ENCODE results near the gene ADGRG6. TPM values are rescaled to one million over a fixed set of nuclear protein-coding genes. Genes with fewer than 3 reads are reported as not detected.
"Not testable (repeated sequence)": the region's sequence is repeated elsewhere in the genome, so short reads cannot be mapped to it uniquely, and the experiment has no call there.

ADGRG6 gene
- total and polyA plus RNA-seq, 4 donors: 5.9 to 42.2 (median 19.2) TPM

DNA sequence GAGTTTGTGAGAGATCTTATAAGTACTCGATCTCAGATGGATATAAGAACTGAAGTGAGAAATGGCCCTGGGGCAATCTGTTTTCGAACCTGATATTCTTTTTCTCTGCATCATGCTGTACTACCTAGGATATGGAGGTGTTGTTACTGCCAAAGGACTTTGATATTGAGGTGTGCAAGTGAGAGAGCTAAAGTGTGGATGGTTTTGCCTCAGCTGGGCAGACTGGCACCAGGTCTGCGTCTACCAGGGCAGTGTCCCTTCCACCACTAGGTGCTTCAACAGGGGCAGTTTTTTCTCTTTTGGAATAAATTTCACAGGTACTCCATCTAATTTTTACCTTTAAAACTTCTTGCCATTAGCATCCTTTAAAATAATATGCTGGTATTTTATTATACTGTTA is 35.0 kb downstream of the ADGRG6 start:
- H3K27me3 ChIP-seq (ENCODE audit: control insufficient read depth, insufficient read depth, low read length): no peaks in the 10 kb centered on the region
- H3K36me3 ChIP-seq (ENCODE audit: control insufficient read depth, insufficient read depth, low read length): no peaks in the 10 kb centered on the region
- H3K4me3 ChIP-seq (ENCODE audit: low read depth, low read length): no peak overlapping the region
- no peaks in the 10 kb centered on the region for H3K4me1 ChIP-seq (ENCODE audit: control insufficient read depth, insufficient read depth, low read length)
- H3K9me3 ChIP-seq (ENCODE audit: control insufficient read depth, insufficient read depth, low read length): no peaks in the 10 kb centered on the region
- no peak for DNase-seq (ENCODE audit: low read depth in 4 of 6, low spot score in 6 of 6)
- H3K27ac ChIP-seq (ENCODE audit: low read depth, low read length): no peak overlapping the region
- 100% methylated on average over 1 of the region's 3 CpGs for WGBS (ENCODE audit: insufficient coverage)

DNA sequence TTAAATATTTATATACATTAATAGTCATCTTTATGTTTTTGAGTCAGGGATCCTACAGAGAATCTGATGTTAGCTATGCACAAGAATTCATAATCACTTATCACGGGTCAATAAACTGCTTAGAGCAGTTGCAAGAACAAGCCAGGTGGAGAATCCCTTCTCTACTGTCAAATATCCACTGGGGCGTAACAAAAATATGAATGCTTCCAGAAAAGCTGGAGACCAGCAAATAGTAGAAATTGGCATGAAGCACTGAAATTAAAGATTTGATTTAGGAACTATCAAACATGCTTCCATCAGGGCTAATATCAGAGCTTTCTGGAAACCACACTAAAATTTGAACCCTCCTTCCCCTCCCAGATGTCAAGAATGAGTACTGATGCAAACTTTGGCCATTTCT is 37.3 kb downstream of the ADGRG6 start:
- H3K4me1 ChIP-seq (ENCODE audit: control insufficient read depth, insufficient read depth, low read length): no peaks in the 10 kb centered on the region
- no peak for DNase-seq (ENCODE audit: low read depth in 4 of 6, low spot score in 6 of 6)
- H3K27ac ChIP-seq (ENCODE audit: low read depth, low read length): no peak overlapping the region
- no peaks in the 10 kb centered on the region for H3K36me3 ChIP-seq (ENCODE audit: control insufficient read depth, insufficient read depth, low read length)
- H3K9me3 ChIP-seq (ENCODE audit: control insufficient read depth, insufficient read depth, low read length): no peaks in the 10 kb centered on the region
- WGBS (ENCODE audit: insufficient coverage): no CpG with 5 or more reads among the region's 2 CpGs
- H3K4me3 ChIP-seq (ENCODE audit: low read depth, low read length): no peak overlapping the region
- H3K27me3 ChIP-seq (ENCODE audit: control insufficient read depth, insufficient read depth, low read length): no peaks in the 10 kb centered on the region

DNA sequence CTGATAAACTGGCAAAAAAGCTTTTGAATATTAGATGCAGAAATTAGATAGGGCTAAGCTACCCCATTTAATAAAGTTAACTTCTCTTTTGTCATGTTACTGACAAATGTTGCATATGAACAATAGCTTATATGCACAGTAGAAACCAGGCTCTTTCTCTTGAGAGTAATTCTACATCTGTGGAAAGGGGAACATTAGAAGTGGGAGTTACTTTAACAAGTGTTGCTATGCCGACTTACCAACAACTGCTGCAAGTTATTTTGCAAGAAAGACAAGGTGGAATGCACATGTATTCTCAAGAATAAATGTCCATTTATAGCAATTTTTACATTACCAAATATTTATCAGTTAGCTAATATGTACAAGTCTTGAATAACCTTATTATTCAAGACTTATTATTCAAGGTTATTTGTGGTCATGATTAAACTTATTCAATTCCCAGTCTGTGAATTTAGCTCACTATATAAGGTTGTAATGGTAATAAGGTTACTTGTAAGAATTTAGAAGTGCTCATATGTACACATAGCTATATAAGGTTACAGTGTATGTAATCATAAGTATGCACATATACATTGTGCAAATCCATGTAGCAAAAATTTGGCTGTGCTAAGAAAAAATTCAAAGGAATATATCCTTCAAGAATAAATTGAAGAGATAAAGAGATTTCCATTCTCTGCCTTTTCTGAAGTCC is 38.3 kb downstream of the ADGRG6 start:
- no CpG with 5 or more reads among the region's 1 CpG for WGBS (ENCODE audit: insufficient coverage)
- H3K27me3 ChIP-seq (ENCODE audit: control insufficient read depth, insufficient read depth, low read length): no peaks in the 10 kb centered on the region
- no peak overlapping the region for H3K27ac ChIP-seq (ENCODE audit: low read depth, low read length)
- H3K4me1 ChIP-seq (ENCODE audit: control insufficient read depth, insufficient read depth, low read length): no peaks in the 10 kb centered on the region
- no peaks in the 10 kb centered on the region for H3K36me3 ChIP-seq (ENCODE audit: control insufficient read depth, insufficient read depth, low read length)
- H3K4me3 ChIP-seq (ENCODE audit: low read depth, low read length): no peak overlapping the region
- DNase-seq (ENCODE audit: low read depth in 4 of 6, low spot score in 6 of 6): no peak
- no peaks in the 10 kb centered on the region for H3K9me3 ChIP-seq (ENCODE audit: control insufficient read depth, insufficient read depth, low read length)

DNA sequence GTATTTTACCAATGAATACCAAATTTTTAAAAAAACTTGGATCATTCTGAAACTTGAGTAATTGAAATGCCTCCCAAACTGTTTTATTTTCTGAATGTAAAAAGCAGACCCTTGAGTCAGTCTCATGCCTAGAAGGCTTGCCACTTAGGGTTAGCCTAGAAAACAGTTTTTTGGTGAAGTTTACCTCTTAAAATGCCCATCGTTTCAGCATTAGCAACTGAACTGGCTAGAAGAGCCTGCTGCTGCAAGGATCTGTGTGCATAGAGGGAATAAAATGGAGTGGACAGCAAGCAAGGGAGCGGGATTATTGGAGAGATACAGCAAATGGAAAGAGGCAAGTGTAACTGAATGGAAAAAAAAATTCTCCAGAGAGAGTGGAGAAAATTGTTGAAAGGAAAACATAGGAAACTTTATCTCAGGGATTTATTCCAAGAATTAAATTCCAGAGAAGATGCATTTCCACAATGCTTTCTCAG is 40.1 kb downstream of the ADGRG6 start:
- H3K27ac ChIP-seq (ENCODE audit: low read depth, low read length): no peak overlapping the region
- 100% methylated on average over 1 of the region's 2 CpGs for WGBS (ENCODE audit: insufficient coverage)
- H3K36me3 ChIP-seq (ENCODE audit: control insufficient read depth, insufficient read depth, low read length): no peaks in the 10 kb centered on the region
- H3K4me3 ChIP-seq (ENCODE audit: low read depth, low read length): no peak overlapping the region
- no peaks in the 10 kb centered on the region for H3K4me1 ChIP-seq (ENCODE audit: control insufficient read depth, insufficient read depth, low read length)
- H3K9me3 ChIP-seq (ENCODE audit: control insufficient read depth, insufficient read depth, low read length): no peaks in the 10 kb centered on the region
- DNase-seq (ENCODE audit: low read depth in 4 of 6, low spot score in 6 of 6): no peak
- H3K27me3 ChIP-seq (ENCODE audit: control insufficient read depth, insufficient read depth, low read length): no peaks in the 10 kb centered on the region

DNA sequence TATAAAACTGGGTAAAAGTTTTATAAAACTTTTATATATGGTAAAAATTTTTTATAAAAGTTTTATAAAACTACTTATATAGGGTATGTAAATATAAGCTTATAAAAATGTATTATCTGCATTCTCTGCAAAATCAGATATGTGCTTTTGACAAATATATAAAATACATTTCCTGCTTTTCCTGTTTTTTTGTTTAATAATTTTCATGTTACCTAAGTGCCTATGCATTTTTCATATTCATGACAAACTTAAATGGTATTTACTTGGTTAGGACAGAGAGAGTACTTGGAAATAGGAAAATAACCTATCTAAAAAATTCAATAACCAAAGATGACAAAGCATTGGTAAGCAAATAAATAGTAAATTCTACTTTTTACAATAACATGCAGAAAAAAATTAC is 41.2 kb downstream of the ADGRG6 start:
- H3K36me3 ChIP-seq (ENCODE audit: control insufficient read depth, insufficient read depth, low read length): no peaks in the 10 kb centered on the region
- H3K4me3 ChIP-seq (ENCODE audit: low read depth, low read length): no peak overlapping the region
- H3K4me1 ChIP-seq (ENCODE audit: control insufficient read depth, insufficient read depth, low read length): no peaks in the 10 kb centered on the region
- no peak for DNase-seq (ENCODE audit: low read depth in 4 of 6, low spot score in 6 of 6)
- no peak overlapping the region for H3K27ac ChIP-seq (ENCODE audit: low read depth, low read length)
- no peaks in the 10 kb centered on the region for H3K9me3 ChIP-seq (ENCODE audit: control insufficient read depth, insufficient read depth, low read length)
- H3K27me3 ChIP-seq (ENCODE audit: control insufficient read depth, insufficient read depth, low read length): no peaks in the 10 kb centered on the region

DNA sequence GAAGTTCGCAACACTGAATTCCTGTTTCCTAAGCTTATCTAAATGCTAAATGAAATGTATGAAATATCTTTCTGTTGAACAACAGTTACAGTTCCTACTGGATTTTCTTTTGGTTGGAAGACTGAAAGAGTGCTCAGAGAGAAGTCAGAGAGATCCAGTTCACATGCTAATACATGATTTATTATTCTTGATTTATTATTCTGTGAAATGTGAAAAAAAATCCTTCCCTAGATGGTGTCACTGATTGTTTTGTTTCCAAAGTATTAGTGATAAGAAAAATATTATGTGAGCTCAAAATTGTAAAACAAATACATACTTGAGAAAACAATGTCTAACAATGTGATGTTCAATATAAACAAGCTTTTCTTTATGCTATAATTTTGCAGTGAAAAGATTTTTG is 42.1 kb downstream of the ADGRG6 start:
- H3K9me3 ChIP-seq (ENCODE audit: control insufficient read depth, insufficient read depth, low read length): no peaks in the 10 kb centered on the region
- no peaks in the 10 kb centered on the region for H3K4me1 ChIP-seq (ENCODE audit: control insufficient read depth, insufficient read depth, low read length)
- no peak overlapping the region for H3K4me3 ChIP-seq (ENCODE audit: low read depth, low read length)
- no peaks in the 10 kb centered on the region for H3K36me3 ChIP-seq (ENCODE audit: control insufficient read depth, insufficient read depth, low read length)
- DNase-seq (ENCODE audit: low read depth in 4 of 6, low spot score in 6 of 6): no peak
- H3K27me3 ChIP-seq (ENCODE audit: control insufficient read depth, insufficient read depth, low read length): no peaks in the 10 kb centered on the region
- no peak overlapping the region for H3K27ac ChIP-seq (ENCODE audit: low read depth, low read length)
- no CpG with 5 or more reads among the region's 1 CpG for WGBS (ENCODE audit: insufficient coverage)

DNA sequence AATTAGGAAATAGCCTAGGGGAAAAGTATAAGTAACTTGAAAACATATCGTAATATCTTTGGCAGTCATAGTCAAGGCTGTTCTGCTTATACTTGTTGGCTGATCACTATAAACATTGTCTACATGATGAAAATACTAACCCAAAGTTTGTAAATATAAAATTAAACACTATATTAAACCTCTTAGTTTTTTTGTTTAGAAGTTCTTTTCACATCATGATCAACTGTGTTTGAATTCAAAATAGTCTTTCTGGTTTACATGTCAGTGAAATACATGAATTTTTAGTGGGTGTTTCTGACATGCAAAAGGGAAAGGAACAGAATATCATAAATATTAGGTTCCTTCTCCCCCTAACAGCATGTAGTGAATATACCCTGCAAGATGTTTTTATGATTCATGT is 43.5 kb downstream of the ADGRG6 start:
- Histone ChIP-seq H3K27ac (ENCODE audit: low read depth, low read length) (no peak overlapping the region), H3K4me3 (ENCODE audit: low read depth, low read length) (no peak overlapping the region), H3K27me3 (ENCODE audit: control insufficient read depth, insufficient read depth, low read length) (no peaks in the 10 kb centered on the region), H3K9me3 (ENCODE audit: control insufficient read depth, insufficient read depth, low read length) (no peaks in the 10 kb centered on the region), H3K36me3 (ENCODE audit: control insufficient read depth, insufficient read depth, low read length) (no peaks in the 10 kb centered on the region), H3K4me1 (ENCODE audit: control insufficient read depth, insufficient read depth, low read length) (no peaks in the 10 kb centered on the region)
- no peak for DNase-seq (ENCODE audit: low read depth in 4 of 6, low spot score in 6 of 6)
- WGBS (ENCODE audit: insufficient coverage): no CpG with 5 or more reads among the region's 1 CpG

DNA sequence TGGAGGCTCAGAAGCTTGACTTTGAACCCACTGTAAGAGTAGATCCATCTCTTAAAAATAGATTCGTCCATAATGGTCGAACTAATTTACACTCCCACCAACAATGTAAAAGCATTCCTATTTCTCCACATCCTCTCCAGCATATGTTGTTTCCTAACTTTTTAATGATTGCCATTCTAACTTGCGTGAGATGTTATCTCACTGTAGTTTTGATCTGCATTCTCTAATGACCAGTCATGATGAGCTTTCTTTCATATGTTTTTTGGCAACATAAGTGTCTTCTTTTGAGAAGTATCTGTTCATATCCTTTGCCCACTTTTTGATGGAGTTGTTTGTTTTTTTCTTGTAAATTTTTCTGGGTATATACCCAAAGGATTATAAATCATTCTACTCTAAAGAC is 44.4 kb downstream of the ADGRG6 start:
- 48% methylated on average over 2 of the region's 3 CpGs for WGBS (ENCODE audit: insufficient coverage)
- not testable (repeated sequence) for H3K36me3 ChIP-seq (ENCODE audit: control insufficient read depth, insufficient read depth, low read length); DNase-seq (ENCODE audit: low read depth in 4 of 6, low spot score in 6 of 6); H3K9me3 ChIP-seq (ENCODE audit: control insufficient read depth, insufficient read depth, low read length); H3K27ac ChIP-seq (ENCODE audit: low read depth, low read length); H3K4me1 ChIP-seq (ENCODE audit: control insufficient read depth, insufficient read depth, low read length); H3K27me3 ChIP-seq (ENCODE audit: control insufficient read depth, insufficient read depth, low read length); H3K4me3 ChIP-seq (ENCODE audit: low read depth, low read length)

DNA sequence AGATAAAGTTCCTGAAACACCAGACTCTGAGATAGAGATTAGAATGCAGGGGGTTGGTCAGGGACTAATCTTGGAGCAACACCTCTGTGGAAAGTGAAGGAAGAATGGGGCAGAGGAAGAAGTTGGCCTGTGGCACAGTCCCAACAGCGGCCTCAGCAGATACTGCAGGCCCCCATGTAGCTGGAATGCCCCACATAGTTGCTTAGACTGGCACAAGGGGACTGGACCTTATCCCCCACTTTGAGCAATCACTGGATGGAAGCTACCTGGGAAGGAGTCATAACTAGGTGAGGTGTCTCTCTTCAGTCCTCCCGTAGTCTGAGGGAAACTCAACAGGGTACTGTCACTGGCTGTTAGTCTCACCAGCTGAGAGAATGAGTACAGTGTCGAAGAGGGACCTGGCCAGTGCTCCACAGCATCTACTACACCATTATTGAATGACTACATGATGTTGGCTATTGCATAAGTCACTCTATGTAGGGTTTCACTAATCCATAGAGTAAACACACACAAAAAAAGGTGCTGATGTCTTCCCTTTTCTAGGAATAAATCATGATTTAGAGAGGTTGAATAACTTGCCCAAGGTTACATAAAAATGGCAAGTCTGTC is 47.5 kb downstream of the ADGRG6 start:
- 88% methylated on average over 1 of the region's 3 CpGs for WGBS (ENCODE audit: insufficient coverage)
- Histone ChIP-seq H3K27me3 (ENCODE audit: control insufficient read depth, insufficient read depth, low read length) (no peaks in the 10 kb centered on the region), H3K27ac (ENCODE audit: low read depth, low read length) (no peak overlapping the region), H3K9me3 (ENCODE audit: control insufficient read depth, insufficient read depth, low read length) (no peaks in the 10 kb centered on the region), H3K4me1 (ENCODE audit: control insufficient read depth, insufficient read depth, low read length) (no peaks in the 10 kb centered on the region), H3K4me3 (ENCODE audit: low read depth, low read length) (no peak overlapping the region), H3K36me3 (ENCODE audit: control insufficient read depth, insufficient read depth, low read length) (no peaks in the 10 kb centered on the region)
- no peak for DNase-seq (ENCODE audit: low read depth in 4 of 6, low spot score in 6 of 6)

DNA sequence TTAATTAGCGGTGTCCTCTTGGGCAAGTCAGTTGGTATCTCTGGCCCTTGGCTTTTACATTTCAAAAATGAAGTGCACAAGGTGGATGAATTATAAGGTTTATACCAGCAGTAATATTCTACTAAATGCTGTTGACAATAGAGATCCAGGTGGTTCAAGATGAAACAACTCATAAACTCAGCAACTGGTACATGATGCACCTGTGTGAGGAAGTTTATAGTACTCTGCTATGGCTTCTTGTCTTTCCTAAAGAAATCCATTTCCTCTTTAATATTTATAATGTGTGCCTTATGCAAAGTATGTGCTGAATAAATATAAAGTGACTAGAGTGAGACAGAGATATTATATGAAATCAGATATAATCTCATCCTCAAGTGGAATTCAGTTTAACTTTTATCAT is 48.5 kb downstream of the ADGRG6 start:
- no peaks in the 10 kb centered on the region for H3K36me3 ChIP-seq (ENCODE audit: control insufficient read depth, insufficient read depth, low read length)
- no peak for DNase-seq (ENCODE audit: low read depth in 4 of 6, low spot score in 6 of 6)
- H3K9me3 ChIP-seq (ENCODE audit: control insufficient read depth, insufficient read depth, low read length): no peaks in the 10 kb centered on the region
- no CpG with 5 or more reads among the region's 1 CpG for WGBS (ENCODE audit: insufficient coverage)
- no peaks in the 10 kb centered on the region for H3K4me1 ChIP-seq (ENCODE audit: control insufficient read depth, insufficient read depth, low read length)
- H3K4me3 ChIP-seq (ENCODE audit: low read depth, low read length): no peak overlapping the region
- H3K27me3 ChIP-seq (ENCODE audit: control insufficient read depth, insufficient read depth, low read length): no peaks in the 10 kb centered on the region
- no peak overlapping the region for H3K27ac ChIP-seq (ENCODE audit: low read depth, low read length)

All from spinal cord (tissue), 10 donors.